NCI-H2029 (cell line): ENCODE results near the gene SF3B1.
"Not testable (repeated sequence)": the region's sequence is repeated elsewhere in the genome, so short reads cannot be mapped to it uniquely, and the experiment has no call there.

Source experiments
- DNase-seq: peaks from one replicate; lab custom pipeline; 2025; lab: John Stamatoyannopoulos, UW

The SF3B1 gene, protein sequence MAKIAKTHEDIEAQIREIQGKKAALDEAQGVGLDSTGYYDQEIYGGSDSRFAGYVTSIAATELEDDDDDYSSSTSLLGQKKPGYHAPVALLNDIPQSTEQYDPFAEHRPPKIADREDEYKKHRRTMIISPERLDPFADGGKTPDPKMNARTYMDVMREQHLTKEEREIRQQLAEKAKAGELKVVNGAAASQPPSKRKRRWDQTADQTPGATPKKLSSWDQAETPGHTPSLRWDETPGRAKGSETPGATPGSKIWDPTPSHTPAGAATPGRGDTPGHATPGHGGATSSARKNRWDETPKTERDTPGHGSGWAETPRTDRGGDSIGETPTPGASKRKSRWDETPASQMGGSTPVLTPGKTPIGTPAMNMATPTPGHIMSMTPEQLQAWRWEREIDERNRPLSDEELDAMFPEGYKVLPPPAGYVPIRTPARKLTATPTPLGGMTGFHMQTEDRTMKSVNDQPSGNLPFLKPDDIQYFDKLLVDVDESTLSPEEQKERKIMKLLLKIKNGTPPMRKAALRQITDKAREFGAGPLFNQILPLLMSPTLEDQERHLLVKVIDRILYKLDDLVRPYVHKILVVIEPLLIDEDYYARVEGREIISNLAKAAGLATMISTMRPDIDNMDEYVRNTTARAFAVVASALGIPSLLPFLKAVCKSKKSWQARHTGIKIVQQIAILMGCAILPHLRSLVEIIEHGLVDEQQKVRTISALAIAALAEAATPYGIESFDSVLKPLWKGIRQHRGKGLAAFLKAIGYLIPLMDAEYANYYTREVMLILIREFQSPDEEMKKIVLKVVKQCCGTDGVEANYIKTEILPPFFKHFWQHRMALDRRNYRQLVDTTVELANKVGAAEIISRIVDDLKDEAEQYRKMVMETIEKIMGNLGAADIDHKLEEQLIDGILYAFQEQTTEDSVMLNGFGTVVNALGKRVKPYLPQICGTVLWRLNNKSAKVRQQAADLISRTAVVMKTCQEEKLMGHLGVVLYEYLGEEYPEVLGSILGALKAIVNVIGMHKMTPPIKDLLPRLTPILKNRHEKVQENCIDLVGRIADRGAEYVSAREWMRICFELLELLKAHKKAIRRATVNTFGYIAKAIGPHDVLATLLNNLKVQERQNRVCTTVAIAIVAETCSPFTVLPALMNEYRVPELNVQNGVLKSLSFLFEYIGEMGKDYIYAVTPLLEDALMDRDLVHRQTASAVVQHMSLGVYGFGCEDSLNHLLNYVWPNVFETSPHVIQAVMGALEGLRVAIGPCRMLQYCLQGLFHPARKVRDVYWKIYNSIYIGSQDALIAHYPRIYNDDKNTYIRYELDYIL

GRCh38 chr2:197434541-197435513 lies at the start of gene SF3B1:
SF3B1 (minus strand) TSS chr2:197435028; CDS start chr2:197434999, 29 bp downstream.
- DNase-seq, result peak; percentile 96

- DNase-seq, result not testable (repeated sequence)
These were observed 49.4 kb upstream of the SF3B1 start for GRCh38 chr2:197484248-197484647.

GRCh38 chr2:197480165-197481036 lies 45.6 kb upstream of the SF3B1 start:
- DNase-seq, result no peak

GRCh38 chr2:197477797-197478196 lies 43.0 kb upstream of the SF3B1 start:
- no peak for DNase-seq

DNA sequence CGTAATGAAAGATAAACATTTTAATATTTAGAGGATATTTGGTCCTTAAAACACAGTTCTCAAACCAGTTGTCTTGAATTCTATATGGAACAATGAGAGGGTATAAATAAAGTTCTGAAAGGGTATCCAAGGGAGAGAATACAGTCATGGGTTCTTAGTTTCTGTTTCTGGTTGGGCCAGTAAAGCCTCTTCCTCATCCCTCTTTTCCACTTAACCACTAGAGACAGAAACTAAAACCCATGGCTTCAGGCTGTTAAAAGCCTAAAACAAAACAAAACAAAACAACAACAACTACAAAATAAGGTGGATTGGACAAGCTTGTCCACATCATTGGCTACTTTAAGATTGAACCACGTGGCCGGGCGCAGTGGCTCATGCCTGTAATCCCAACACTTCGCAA lies 37.3 kb upstream of the SF3B1 start:
- no peak for DNase-seq

- DNase-seq, result no peak
These were observed 29.3 kb upstream of the SF3B1 start for GRCh38 chr2:197464175-197464574.

DNA sequence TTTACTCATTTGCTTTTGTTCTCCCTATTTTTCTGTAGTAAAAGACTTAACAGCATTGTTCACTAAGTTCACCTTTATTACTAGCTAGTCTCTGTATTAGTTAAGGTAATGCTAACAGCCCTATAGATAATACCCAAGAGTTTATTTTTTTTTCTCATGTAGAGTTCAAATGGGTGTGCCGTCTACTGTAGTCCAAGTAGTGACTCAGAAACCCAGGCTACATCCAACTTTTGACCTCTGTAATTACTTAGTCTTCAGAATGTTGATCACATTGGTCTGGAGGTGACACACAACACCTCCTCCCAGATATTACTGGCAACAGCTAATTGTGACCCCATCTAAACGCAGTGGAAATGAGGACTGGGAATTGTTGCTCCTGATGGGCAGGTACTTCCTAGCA lies 26.2 kb upstream of the SF3B1 start:
- DNase-seq, result no peak

DNA sequence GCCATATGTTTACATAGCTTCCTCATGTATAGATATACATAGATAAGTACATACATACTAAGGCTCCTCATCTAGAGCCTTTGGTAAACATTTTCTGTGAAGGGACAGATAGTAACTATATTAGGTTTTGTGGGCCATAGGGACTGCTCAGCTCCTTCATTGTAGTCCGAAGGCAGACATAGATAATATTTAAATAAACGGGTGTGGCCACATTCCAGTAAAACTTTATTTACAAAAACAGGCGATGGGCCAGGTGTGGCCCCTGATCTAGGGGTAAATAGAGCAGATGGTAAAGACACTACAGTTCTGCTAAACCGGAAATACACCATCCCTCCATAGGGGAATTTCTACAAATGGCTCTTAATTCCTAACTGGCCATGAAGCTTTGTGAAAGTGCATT lies 25.8 kb upstream of the SF3B1 start:
- no peak for DNase-seq

GRCh38 chr2:197455428-197455827 lies 20.6 kb upstream of the SF3B1 start:
- no peak for DNase-seq

- DNase-seq, result no peak
These were observed 20.1 kb upstream of the SF3B1 start for GRCh38 chr2:197454923-197455322.

GRCh38 chr2:197453914-197454398 lies 19.1 kb upstream of the SF3B1 start:
- no peak for DNase-seq

- DNase-seq, result peak; percentile 98
These were observed 18.5 kb upstream of the SF3B1 start, which contains the start of gene COQ10B for GRCh38 chr2:197453123-197453913. COQ10B (plus strand) TSS chr2:197453552; CDS start chr2:197453561, 9 bp downstream.

DNA sequence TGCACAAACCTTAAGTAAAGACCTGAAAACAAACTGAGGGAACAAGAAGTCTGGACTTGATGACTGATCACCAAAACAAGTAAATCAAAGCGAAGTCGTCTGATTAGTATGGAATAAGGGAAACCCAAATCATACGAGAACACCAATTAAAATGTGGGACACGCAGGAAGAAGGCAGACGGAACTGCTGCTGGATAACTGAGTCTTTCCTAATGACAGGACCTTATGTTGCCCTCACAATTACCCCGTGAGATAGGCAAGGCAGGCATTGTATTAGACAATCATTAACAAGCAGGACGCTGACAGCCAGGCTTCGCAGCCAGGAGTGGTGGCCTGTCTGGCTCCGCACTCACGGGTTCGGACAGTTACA lies 17.9 kb upstream of the SF3B1 start:
- no peak for DNase-seq

DNA sequence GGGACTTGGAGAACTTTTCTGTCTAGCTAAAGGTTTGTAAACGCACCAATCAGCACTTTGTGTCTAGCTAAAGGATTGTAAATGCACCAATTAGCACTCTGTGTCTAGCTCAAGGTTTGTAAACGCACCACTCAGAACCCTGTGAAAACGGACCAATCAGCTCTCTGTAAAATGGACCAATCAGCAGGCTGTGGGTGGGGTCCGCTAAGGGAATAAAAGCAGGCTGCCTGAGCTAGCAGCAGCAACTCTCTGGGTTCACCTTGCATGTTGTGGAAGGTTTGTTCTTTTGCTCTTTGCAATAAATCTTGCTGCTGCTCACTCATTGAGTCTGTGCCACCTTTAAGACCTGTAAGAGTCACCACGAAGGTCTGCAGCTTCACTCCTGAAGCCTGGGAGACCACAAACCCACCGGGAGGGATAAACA lies 16.1 kb upstream of the SF3B1 start:
- not testable (repeated sequence) for DNase-seq

DNA sequence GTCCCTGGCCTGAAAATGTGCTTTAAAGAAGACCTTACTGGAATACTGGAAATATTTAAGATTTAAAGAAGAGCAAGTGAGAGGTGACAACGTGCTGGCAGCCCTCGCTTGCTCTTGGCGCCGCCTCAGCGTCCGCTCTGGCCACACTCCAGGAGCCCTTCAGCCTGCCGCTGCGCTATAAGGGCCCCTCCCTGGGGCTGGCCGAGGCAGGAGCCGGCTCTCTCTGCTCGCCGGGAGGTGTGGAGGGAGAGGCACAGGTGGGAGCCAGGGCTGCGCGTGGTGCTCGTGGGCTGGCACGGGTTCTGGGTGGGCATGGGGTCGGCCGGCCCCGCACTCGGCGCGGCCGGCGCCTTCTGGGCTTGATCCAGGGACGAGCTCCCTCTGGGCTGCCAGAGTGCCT lies 15.6 kb upstream of the SF3B1 start:
- peak; percentile 67 for DNase-seq

DNA sequence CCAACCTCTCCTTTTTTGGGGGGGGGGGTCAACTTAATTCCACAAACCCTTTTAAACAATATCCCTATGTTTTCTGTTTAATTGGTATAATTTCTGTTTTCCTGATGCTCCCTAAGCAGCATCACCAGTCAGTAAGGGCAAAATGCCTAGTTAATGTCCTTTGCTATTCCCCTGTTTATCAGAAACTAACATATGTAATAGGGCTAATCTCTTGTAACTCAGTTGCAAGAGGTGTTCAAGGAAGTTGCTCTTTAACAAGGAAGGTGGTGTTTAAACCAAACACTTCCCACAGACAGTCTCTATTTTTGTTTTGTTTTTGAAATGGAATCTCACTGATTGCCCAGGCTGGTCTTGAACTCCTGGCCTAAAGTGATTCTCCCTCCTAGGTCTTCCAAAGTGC lies 12.0 kb upstream of the SF3B1 start:
- DNase-seq, result no peak

DNA sequence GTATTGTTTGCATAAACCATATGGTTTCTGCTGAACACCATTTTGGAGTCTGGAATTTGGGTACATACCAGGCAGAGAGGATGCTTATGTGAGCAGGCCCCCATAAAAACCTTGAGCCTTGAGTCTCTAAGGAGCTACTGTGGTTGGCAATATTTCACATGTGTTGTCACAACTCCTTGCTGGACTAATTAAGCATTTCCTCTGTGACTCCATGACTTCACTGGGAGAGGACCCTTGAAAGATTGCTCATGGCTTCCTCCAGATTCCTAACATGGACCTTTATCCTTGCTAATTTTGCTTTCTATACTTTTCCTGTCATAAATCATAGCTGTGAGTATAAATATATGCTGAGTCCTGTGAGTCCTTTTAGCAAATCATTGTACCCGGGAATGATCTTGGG lies 10.9 kb upstream of the SF3B1 start:
- DNase-seq, result no peak

DNA sequence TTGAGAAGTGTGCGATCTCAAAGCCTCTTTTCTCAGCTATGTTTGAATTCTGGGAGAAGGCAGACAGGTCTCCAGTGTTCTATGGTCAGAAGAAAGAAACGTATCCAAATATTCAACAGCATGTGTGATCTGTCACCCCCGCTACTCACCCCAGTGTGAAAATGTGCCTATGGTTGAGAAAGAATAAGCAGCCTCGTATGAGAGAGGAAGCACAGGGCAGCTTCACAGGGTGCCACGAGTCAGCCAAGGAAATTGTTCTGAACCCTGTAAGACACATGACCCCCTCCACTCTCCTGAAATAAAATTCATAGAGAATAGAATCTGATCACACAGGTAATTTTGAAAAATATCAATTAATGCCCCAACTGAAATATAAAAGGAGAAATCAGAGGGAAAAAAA lies 8.0 kb upstream of the SF3B1 start:
- DNase-seq, result no peak

- DNase-seq, result no peak
These were observed 2.6 kb upstream of the SF3B1 start for GRCh38 chr2:197437380-197437779.
